Smooth muscle cell (in vitro differentiated cells): Measurements from ENCODE around the gene SNRPA. TPM values are rescaled to one million over a fixed set of nuclear protein-coding genes. Genes with fewer than 3 reads are reported as not detected.
"Not testable (repeated sequence)": the region's sequence is repeated elsewhere in the genome, so short reads cannot be mapped to it uniquely, and the experiment has no call there.

ENCODE experiments used
- DNase-seq: peaks from one replicate; lab custom pipeline; 2025; ENCODE audit not compliant: unreplicated experiment; lab: John Stamatoyannopoulos, UW
- H2AFZ ChIP-seq: fragments of 200-600 bp; sonication (generic); 2 replicates; pipeline ENCODE4 v1.6.0; 2016; ENCODE audit warnings: antibody characterized with exemption, low read depth, mild to moderate bottlenecking
- H3F3A ChIP-seq: fragments of 200-600 bp; sonication (generic); 2 replicates; pipeline ENCODE4 v1.6.0; 2017; ENCODE audit warnings: antibody characterized with exemption, low read depth
- H3K27ac ChIP-seq: fragments of 200-600 bp; sonication (generic); 2 replicates; pipeline ENCODE4 v1.5.1; 2016; ENCODE audit warnings: low read depth, mild to moderate bottlenecking
- H3K27me3 ChIP-seq: fragments of 200-600 bp; sonication (generic); 2 replicates; pipeline ENCODE4 v1.6.1; 2016; ENCODE audit warnings: low read depth, mild to moderate bottlenecking
- H3K36me3 ChIP-seq: fragments of 200-600 bp; sonication (generic); 2 replicates; pipeline ENCODE4 v1.5.1; 2016; ENCODE audit warnings: low read depth
- H3K4me1 ChIP-seq: fragments of 200-600 bp; sonication (generic); 2 replicates; pipeline ENCODE4 v1.5.1; 2016; ENCODE audit warnings: low read depth
- H3K4me2 ChIP-seq: fragments of 200-600 bp; sonication (generic); 2 replicates; pipeline ENCODE4 v1.6.0; 2016; ENCODE audit warnings: mild to moderate bottlenecking
- H3K4me3 ChIP-seq: fragments of 200-600 bp; sonication (generic); 2 replicates; pipeline ENCODE4 v1.5.1; 2016; ENCODE audit warnings: mild to moderate bottlenecking
- H3K79me2 ChIP-seq: fragments of 200-600 bp; sonication (generic); 2 replicates; pipeline ENCODE4 v1.6.0; 2016; ENCODE audit warnings: low read depth, mild to moderate bottlenecking
- H3K9ac ChIP-seq: fragments of 200-600 bp; sonication (generic); 2 replicates; pipeline ENCODE4 v1.6.0; 2016; ENCODE audit warnings: low read depth
- H3K9me3 ChIP-seq: fragments of 200-600 bp; sonication (generic); replicated peaks from 2 replicates; pipeline ENCODE4 v1.5.1; 2016; ENCODE audit warnings: low read depth
- H4K20me1 ChIP-seq: fragments of 200-600 bp; sonication (generic); 2 replicates; pipeline ENCODE4 v1.6.0; 2016; ENCODE audit warnings: low read depth
- WGBS: methylation state at CpG from one replicate; pipeline ENCODE4 v1.1.7; 2016; ENCODE audit warnings: low lambda C conversion rate; 5-methylcytosine and 5-hydroxymethylcytosine counted together
- polyA plus RNA-seq: library from polyadenylated mRNA; unstranded; fragments of >200 nt; fragmentation: Nextera tagmentation; extraction: Ambion mirVana; gene quantifications from 2 replicates; pipeline ENCODE4 v1.2.1, GENCODE V29; 2016
- total RNA-seq: library from RNA; depleted of rRNA; stranded (reverse); fragments of >200 nt; gene quantifications from 2 replicates; pipeline ENCODE4 v1.2.3, GENCODE V29; 2014
- TF ChIP-seq, protein P1 (sequence below): fragments of 200-600 bp; sonication (generic); IDR thresholded peaks from 2 replicates; pipeline ENCODE4 v1.5.1; 2017; ENCODE audit warnings: borderline replicate concordance, mild to moderate bottlenecking, antibody characterized with exemption; ENCODE audit not compliant: insufficient read depth, poor library complexity, severe bottlenecking

SNRPA gene
- total and polyA plus RNA-seq, 2 experiments from 2014 or later = 30.3 to 87.7 TPM

GRCh38 chr19:40783711-40784110 lies 32.7 kb downstream of the SNRPA start:
- TF ChIP-seq, protein P1, sequence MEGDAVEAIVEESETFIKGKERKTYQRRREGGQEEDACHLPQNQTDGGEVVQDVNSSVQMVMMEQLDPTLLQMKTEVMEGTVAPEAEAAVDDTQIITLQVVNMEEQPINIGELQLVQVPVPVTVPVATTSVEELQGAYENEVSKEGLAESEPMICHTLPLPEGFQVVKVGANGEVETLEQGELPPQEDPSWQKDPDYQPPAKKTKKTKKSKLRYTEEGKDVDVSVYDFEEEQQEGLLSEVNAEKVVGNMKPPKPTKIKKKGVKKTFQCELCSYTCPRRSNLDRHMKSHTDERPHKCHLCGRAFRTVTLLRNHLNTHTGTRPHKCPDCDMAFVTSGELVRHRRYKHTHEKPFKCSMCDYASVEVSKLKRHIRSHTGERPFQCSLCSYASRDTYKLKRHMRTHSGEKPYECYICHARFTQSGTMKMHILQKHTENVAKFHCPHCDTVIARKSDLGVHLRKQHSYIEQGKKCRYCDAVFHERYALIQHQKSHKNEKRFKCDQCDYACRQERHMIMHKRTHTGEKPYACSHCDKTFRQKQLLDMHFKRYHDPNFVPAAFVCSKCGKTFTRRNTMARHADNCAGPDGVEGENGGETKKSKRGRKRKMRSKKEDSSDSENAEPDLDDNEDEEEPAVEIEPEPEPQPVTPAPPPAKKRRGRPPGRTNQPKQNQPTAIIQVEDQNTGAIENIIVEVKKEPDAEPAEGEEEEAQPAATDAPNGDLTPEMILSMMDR = no peak
- no peaks in the 10 kb centered on the region for H3K27me3 ChIP-seq
- H3F3A ChIP-seq = no peaks in the 10 kb centered on the region
- no peak for DNase-seq
- no peaks in the 10 kb centered on the region for H3K36me3 ChIP-seq
- WGBS = 100% methylated on average over 9 of the region's 14 CpGs
- no peak overlapping the region for H3K9ac ChIP-seq
- no peak overlapping the region for H3K27ac ChIP-seq
- no peaks in the 10 kb centered on the region for H4K20me1 ChIP-seq
- H3K4me2 ChIP-seq = no peak overlapping the region
- H2AFZ ChIP-seq = no peak overlapping the region
- H3K4me3 ChIP-seq = no peak overlapping the region
- no peaks in the 10 kb centered on the region for H3K79me2 ChIP-seq
- peaks cover 4% of the 10 kb centered on the region for H3K4me1 ChIP-seq
- H3K9me3 ChIP-seq = no peaks in the 10 kb centered on the region

- WGBS = 96% methylated on average over 2 of the region's 2 CpGs
Observed at GRCh38 chr19:40784146-40784545, 33.1 kb downstream of the SNRPA start.

DNA sequence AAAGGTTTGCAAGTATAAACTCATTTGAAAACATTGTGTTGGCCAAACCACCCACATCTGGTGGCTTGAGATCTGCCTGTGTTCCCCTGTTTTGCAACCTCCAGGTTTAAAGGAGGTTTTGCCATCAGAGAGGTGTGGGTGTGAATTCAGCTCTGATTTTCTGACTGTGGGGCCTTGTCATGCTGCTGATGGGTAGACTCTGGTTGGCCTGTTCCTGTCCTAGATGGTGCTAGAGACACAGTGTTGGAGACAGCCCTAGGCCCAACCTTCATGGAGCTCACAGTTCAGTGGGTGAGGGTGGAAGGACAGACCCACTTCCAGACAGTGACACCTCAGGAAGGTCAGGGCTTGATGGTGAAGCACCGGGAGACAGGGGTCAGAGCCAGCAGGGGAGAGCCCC lies 34.5 kb downstream of the SNRPA start:
- H4K20me1 ChIP-seq = no peaks in the 10 kb centered on the region
- no peak overlapping the region for H3K4me2 ChIP-seq
- no peaks in the 10 kb centered on the region for H3K4me1 ChIP-seq
- no peak overlapping the region for H3K4me3 ChIP-seq
- H3K36me3 ChIP-seq = no peaks in the 10 kb centered on the region
- no peaks in the 10 kb centered on the region for H3F3A ChIP-seq
- WGBS = 71% methylated on average over 1 of the region's 1 CpG
- no peak for DNase-seq
- no peak overlapping the region for H3K27ac ChIP-seq
- TF ChIP-seq, protein P1 = no peak
- no peak overlapping the region for H3K9ac ChIP-seq
- H3K27me3 ChIP-seq = no peaks in the 10 kb centered on the region
- H3K9me3 ChIP-seq = no peaks in the 10 kb centered on the region
- no peak overlapping the region for H2AFZ ChIP-seq
- H3K79me2 ChIP-seq = no peaks in the 10 kb centered on the region

More at GRCh38 chr19:40784146-40784545, 33.1 kb downstream of the SNRPA start:
- H3K4me2 ChIP-seq, DNase-seq, H2AFZ ChIP-seq, H3K9me3 ChIP-seq, H3K9ac ChIP-seq, H3K27ac ChIP-seq, H3K4me3 ChIP-seq, H3F3A ChIP-seq, H4K20me1 ChIP-seq, H3K4me1 ChIP-seq, H3K79me2 ChIP-seq, H3K36me3 ChIP-seq, H3K27me3 ChIP-seq: not testable (repeated sequence)

GRCh38 chr19:40786060-40787037 lies 35.3 kb downstream of the SNRPA start:
- Histone ChIP-seq H2AFZ (no peak overlapping the region), H4K20me1 (no peaks in the 10 kb centered on the region), H3K27me3 (no peaks in the 10 kb centered on the region), H3K4me2 (no peak overlapping the region), H3F3A (no peaks in the 10 kb centered on the region), H3K4me1 (no peaks in the 10 kb centered on the region), H3K79me2 (no peaks in the 10 kb centered on the region), H3K36me3 (no peaks in the 10 kb centered on the region), H3K9me3 (no peaks in the 10 kb centered on the region), H3K9ac (no peak overlapping the region), H3K4me3 (no peak overlapping the region), H3K27ac (no peak overlapping the region)
- 95% methylated on average over 25 of the region's 25 CpGs for WGBS
- TF ChIP-seq, protein P1 = no peak
- no peak for DNase-seq
